HL-60 (cell line): Measurements from ENCODE around the gene RPS8.

Experiments
- DNase-seq, 2 experiments: peaks; one replicate each; pipeline ENCODE4 v3.0.0-alpha.2; 2010 to 2020; ENCODE audit warnings: low read depth in 1 of 2, low spot score in 1 of 2
- H3K27ac ChIP-seq: fragments of 250-450 bp; sonication (Bioruptor Pico); replicated peaks from 2 replicates; pipeline ENCODE4 v1.5.1; 2020; ENCODE audit warnings: mild to moderate bottlenecking, moderate library complexity
- H3K27me3 ChIP-seq: fragments of 250-450 bp; sonication (Bioruptor Pico); 2 replicates; pipeline ENCODE4 v1.5.1; 2021; ENCODE audit warnings: mild to moderate bottlenecking, moderate library complexity; ENCODE audit not compliant: insufficient read depth, poor library complexity, severe bottlenecking
- H3K4me3 ChIP-seq: replicated peaks from 2 replicates; pipeline ENCODE4 v1.5.1; 2011; ENCODE audit warnings: mild to moderate bottlenecking, control low read depth, low read length; ENCODE audit not compliant: insufficient read depth
- CTCF ChIP-seq: IDR thresholded peaks from one replicate; pipeline ENCODE4 v1.5.1; 2011; ENCODE audit warnings: low read length, control low read depth, inconsistent platforms; ENCODE audit not compliant: insufficient read depth
- GABPA ChIP-seq: IDR thresholded peaks from 2 replicates; pipeline ENCODE4 v1.6.1; 2012; ENCODE audit warnings: low read depth
- POLR2AphosphoS5 ChIP-seq: IDR thresholded peaks from 2 replicates; pipeline ENCODE4 v1.6.1; 2012; ENCODE audit warnings: low read depth
- REST ChIP-seq: IDR thresholded peaks from 2 replicates; pipeline ENCODE4 v1.6.1; 2012; ENCODE audit warnings: low read depth; ENCODE audit not compliant: insufficient replicate concordance
- SPI1 ChIP-seq: IDR thresholded peaks from 2 replicates; pipeline ENCODE4 v1.6.1; 2012; ENCODE audit warnings: low read depth, mild to moderate bottlenecking, borderline replicate concordance

The RPS8 gene

GRCh38 chr1:44786841-44787426 is 11.6 kb downstream of the RPS8 start:
- no peak for DNase-seq
- TF ChIP-seq SPI1 (no peak), CTCF (no peak), REST (no peak), GABPA (no peak)
- H3K4me3 ChIP-seq = no peak overlapping the region
- H3K27ac ChIP-seq = no peak overlapping the region
- no peaks in the 10 kb centered on the region for H3K27me3 ChIP-seq

DNA sequence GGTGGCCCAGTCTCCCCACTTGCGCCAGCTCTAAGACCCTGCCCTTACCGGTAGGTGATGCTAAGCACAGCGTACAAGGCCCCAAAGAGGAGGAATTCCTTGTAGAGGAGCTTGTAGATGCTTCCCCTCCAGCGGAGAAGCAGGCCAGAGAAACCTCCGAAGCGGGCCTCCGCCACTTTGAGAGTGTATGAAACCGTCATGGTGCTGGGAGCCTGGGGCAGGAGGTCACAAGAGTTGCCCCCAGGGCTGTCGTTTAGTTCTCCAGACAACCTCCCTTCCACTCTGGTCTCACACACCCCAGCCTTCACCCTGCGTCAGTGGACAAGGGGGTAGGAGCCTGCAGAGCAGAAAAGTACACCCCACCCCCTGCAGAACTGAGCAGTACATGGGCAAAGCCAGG is 12.2 kb downstream of the RPS8 start:
- Histone ChIP-seq H3K4me3 (no peak overlapping the region), H3K27me3 (no peaks in the 10 kb centered on the region), H3K27ac (no peak overlapping the region)
- no peak for DNase-seq
- TF ChIP-seq GABPA (no peak), SPI1 (no peak), CTCF (no peak), POLR2AphosphoS5 (no peak), REST (no peak)

GRCh38 chr1:44788120-44788860 is 12.9 kb downstream of the RPS8 start, which contains the start of gene BEST4:
Gene BEST4, minus strand, starts transcription at chr1:44788170. Its CDS starts 465 bp downstream, at chr1:44787705.
- Histone ChIP-seq H3K4me3 (no peak within 1 kb of the TSS), H3K27ac (no peak within 1 kb of the TSS), H3K27me3 (no peaks in the 10 kb centered on the region)
- no peak for TF ChIP-seq REST
- TF ChIP-seq POLR2AphosphoS5 = no peak
- no peak for TF ChIP-seq CTCF
- TF ChIP-seq SPI1 = no peak
- no peak for TF ChIP-seq GABPA
- no peak for DNase-seq
